NCI-H187 (cell line): ENCODE measurements around the gene CCDC158.
"Not testable (repeated sequence)": the region's sequence is repeated elsewhere in the genome, so short reads cannot be mapped to it uniquely, and the experiment has no call there.

Experiments used
- DNase-seq, 2 experiments: peaks; one replicate each; lab custom pipeline; 2025; lab: John Stamatoyannopoulos, UW

CCDC158 gene

DNA sequence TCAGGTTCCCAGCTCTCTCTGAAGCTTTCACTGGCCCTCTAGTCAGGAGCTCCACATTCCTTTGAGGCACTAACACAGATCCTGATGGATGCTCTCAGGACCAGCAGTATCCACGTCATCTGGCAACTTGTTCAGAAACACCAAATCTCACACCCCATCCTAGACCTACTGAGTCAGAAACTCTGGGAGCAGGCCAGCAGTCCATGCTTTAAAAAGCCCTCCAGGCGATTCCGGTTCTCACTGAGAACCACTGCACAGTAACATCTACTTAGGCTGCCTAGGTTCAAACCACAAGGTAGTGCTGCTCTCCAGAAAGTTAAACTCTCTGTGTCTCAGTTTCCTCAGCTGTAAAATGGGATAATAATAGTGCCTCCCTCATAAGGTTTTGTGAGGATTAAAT lies 55.3 kb downstream of the CCDC158 start:
- DNase-seq = no peak

DNA sequence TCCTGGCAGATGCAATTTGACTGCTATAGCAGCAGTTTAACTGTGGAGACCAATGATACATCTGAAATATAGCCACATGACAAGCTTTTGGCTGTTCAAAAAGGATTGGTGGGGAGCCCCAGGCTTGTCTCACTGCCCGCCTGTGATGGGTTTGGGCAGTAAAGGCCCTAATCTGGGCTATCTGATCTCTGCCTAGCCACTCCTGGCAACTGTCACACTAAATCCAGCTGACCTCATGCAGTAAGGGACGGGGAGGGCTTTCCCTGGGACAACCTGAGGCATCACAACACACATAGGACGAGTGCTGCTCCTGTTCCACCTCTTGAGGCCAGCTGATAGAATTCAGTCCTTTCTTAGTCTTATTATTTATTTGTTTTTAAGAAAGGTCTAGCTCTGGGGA lies 56.2 kb downstream of the CCDC158 start:
- DNase-seq = no peak

DNA sequence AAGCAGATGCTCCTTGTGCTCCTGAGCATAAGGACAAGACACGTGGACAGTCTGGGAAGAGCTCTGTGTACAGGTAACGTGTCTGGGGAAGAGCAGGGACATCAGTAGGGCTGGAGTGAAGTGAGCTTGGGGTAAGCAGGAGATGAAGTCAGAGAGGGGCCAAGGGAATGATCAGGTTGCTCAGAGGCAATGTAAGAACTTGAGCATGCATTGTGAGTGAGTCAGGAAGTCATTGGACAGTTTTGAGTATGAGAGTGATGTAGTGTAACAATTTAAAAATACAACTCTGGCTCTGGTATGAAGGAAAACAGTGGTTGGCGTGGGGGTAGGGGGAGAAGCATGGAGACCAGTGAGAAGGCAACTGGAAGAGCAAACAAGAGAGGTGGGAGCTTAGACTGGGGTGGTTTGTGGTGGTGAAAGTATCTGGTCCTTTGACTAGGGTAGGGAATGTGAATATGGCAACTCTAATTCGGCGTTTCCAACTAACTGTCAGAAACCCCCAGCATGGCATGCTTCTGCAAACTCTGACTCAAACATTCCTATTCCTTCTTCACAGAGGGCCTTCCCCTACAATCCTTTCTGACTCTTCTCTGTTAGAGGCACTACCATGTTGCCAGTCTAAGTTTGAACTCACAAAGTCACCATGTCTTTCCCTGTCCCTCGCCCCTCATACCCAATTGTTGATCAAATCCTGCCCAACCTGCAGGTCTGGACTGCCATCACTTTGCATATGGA lies 57.2 kb downstream of the CCDC158 start:
- no peak for DNase-seq

GRCh38 chr4:76361689-76362412 lies 59.1 kb downstream of the CCDC158 start:
- no peak for DNase-seq

DNA sequence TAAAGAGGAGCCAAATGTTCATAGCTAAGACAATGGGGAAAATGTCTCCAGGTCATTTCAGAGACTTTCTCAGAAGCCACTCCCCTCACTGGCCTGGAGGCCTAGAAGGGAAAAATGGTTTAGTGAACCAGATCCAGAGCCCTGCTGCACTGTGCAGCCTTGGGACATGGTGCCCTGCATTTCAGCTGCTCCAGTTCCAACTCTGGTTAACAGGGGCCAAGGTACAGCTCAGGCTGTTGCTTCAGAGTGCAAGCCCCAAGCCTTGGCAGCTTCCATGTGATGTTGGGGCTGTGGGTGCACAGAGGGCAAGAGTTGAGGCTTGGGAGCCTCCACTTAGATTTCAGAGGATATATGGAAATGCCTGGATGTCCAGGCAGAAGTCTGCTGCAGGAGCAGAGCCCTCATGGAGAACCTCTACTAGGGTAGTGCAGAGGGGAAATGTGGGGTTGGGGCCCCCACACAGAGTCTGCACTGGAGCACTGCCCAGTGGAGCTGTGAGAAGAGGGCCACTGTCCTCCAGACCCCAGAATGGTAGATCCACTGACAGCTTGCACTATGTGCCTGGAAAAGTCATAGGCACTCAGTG lies 61.0 kb downstream of the CCDC158 start:
- DNase-seq = not testable (repeated sequence)

- no peak for DNase-seq
Observed at GRCh38 chr4:76357981-76358380, 63.0 kb downstream of the CCDC158 start.

DNA sequence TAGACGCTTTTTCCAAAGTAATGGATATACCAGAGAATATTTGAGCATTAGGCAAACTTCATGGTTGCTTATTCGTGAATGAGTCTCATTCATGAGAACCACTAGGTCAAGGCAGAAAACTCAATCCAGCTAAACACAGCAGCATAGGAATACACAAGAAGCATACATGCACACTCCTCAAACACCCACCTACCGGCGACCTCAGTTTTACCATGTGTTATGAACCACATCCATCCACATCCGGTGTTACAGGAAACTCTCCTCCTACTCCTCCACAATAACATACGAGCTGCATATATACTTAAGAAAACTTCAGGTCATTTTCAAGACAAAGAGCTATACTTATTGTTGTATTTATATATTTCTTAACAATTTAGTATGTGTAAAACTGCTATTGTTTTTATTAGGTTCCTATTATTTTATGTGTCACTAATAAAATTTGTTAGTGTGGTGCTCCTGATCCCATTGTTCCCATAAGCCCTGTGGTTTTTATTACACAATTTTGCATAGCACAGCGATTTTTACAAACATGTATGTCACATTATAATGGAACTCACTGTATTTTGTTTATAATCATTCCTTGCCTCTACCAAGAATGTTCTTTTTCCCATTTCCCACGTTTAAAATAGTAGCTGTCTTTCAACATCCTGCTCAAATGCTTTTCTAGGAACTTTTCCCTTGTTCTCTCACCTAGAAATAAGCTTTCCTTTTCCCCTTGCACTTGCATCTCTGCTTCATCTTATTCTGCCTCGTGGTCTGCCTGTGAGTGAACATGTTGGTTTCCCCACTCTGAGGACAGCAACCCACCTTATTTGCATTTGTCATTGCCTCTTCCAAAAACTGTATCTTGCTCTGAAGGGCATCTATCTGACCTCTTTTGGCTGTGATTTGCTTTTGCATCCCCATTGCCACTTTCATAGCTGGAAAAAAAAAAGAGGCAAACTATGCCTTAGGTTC lies 66.1 kb downstream of the CCDC158 start:
- no peak for DNase-seq

DNA sequence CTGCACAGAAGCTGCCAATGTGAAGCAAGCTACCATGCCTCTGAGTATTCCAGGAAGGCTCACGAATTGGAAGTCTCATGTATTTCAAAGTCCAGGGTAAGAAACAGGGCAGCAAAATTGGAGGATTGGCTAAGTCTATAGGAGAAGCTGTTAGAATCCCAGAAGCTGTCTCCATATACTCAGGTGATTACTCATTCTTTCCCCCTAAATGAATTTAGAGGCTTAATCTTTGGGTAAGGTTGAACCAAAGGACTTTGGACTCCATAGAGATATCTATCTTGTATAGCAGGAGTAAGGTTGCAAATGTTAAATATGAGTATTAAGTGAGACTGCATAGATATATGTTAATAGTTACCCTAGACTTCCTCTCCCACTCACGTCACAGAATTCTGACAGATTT lies 78.1 kb downstream of the CCDC158 start:
- no peak for DNase-seq

GRCh38 chr4:76342191-76342590 lies 78.8 kb downstream of the CCDC158 start:
- DNase-seq = peak; percentile 22 to 78

DNA sequence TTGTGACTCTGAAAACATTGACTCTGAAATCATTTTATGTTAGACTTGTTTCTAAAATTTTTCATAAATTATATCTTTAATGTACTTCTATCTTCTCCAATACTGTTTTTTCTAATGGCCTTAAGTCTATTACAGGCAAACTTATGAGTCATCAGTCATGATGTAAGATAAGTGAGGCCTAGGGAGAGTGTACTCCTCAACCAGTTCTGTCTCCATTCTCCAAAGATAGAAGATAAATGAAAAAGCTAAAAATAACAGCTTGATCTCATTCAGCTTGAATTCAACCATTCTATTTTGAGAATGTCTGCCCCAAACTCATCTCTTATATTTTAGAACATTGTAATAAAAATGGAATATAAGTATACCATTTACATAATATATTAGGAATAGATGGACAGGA lies 79.9 kb downstream of the CCDC158 start:
- no peak for DNase-seq

DNA sequence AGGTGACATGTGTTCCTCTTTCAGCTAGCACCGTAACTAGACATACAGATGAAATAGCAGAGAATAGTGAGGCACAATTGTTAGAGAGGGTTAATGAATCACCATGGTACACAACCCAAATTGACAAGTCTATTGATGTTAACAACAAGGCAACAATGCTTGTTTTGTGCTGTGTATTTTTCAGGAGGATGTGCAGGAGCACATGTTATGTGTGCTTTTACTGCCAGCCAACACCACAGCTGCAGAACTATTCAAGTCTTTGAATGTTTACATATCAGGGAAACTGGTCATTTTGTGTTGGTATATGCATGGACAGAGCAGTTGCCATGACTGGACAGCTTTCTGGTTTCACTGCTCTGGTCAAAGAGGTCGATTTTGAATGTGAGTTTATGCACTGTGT lies 81.6 kb downstream of the CCDC158 start:
- DNase-seq = no peak

DNA sequence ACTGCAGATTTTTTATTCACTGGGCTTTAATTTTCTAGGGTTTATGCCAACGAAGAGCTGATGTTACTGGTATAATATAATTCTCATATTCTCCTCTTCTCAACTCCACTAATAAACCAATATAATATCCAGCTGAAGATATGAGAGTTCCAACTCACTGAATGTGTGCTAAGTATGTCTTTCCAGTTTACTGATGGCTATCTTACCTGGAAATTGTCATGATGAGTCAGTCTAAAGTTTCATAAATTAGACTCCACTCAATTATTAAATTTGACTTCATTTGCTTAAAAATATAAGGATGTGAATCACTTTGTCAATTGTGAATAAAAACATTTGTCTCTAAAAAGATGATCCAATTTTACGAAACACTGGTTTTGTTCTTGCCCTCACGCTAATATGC lies 86.1 kb downstream of the CCDC158 start:
- DNase-seq = no peak

GRCh38 chr4:76326515-76326914 lies 94.4 kb downstream of the CCDC158 start:
- DNase-seq = no peak

GRCh38 chr4:76325072-76325471 lies 95.9 kb downstream of the CCDC158 start:
- DNase-seq = no peak

GRCh38 chr4:76322236-76322635 lies 98.7 kb downstream of the CCDC158 start:
- no peak for DNase-seq

GRCh38 chr4:76316131-76316530 lies 104.8 kb downstream of the CCDC158 start:
- DNase-seq = no peak

GRCh38 chr4:76315267-76315918 lies 105.5 kb downstream of the CCDC158 start:
- DNase-seq = no peak

DNA sequence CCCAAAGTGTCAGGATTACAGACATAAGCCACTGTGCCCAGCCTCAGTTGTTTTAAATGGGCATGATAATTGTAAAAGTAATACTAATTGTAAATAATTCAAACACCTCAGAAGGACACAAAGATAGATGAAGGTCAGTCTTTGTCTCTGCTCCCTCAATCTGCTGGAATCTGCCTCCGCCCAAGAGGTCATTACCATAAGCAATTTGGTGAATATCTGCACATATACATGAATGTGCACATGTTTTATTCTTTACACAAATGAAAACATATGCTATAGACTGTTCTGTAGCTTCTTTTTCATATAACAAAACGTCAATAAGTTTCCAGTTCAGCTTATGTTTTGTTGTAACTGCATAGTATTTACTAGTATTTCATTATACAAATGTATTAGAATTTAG lies 107.4 kb downstream of the CCDC158 start:
- no peak for DNase-seq

DNA sequence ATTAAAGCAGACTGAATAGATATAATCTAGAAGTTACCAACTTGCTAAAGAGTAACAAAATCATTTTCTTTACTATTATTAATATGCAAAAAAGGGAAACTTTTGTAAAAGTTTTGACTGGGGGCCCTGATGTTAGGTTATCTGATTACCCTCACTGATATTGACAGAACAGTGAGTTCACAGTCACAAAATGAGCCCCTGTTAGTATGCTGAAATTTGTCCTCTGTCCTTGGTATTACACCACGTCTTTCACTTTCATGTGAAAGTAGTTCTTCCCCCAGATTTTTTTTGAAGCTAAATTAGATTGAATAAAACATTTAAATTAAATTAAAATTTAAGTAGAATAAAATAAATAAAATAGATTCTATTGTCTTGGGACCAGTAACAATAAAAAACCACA lies 108.5 kb downstream of the CCDC158 start:
- DNase-seq = no peak

DNA sequence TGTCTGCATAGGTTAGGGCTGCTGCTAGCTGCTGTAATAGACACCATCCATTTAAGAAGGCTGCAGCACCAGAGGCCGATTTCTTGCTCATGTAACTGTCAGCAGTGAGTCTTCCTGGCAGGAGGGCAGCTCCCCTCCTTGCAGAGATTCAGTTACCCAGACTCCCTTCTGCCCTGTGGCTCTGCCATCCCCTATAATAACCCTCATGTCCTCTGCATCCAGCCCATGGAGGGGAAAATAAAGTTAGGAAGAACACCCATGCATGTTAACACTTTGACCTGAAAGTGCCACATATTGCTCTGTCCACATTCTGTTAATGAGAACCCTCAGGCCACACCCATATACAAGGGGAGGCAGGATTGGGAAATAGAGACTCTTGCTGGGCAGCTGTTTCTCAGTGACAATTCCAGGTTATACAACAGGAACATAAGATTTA lies 109.0 kb downstream of the CCDC158 start:
- no peak for DNase-seq

DNA sequence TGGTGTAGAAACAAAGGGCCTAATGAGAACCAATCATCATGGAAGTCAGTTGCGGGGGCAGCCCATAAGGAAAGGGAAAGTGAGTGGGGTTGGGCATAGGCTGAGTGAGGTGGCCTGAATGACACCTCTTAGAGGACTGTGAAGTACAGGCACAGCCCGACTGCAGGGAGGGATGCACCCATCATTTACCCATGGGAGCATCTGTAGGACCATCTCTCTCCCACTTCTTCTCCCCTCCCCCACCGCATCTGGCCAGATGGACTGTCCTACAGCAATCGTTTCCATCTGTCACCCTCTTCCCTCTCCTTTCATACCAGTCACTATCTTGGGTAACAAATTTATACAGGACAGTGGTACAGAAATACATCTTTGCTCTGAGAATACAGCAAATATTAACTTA lies 110.3 kb downstream of the CCDC158 start:
- DNase-seq = no peak
